ENCODE results near the gene MAML3. TPM values are rescaled to one million over a fixed set of nuclear protein-coding genes. Genes with fewer than 3 reads are reported as not detected.
A peak's percentile ranks its signal among the peaks of the same experiment; 100 is the strongest.

MAML3 gene
- total RNA-seq, 4 donors from 2014 or later, result 2.4 to 50.5 (median 17.8) TPM

DNA sequence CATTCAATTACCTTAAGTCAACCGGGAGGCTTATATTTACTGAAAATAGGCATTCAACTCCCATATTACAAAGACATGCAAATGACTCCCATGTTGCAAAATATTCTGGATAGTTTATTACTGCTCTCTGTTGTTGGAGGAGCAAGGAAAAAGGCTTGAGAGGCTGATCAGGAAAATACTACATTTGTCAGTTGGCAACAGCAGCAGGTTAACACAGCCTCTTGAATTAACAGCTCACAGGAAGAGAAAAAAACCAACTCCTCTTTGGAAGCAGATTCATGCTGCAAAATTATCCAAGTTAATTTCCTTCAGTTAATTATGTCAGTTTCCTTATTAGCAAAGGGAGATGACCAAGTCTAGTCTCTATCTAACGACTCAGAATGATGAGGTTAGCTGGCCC, 238.9 kb downstream of the MAML3 start:
- Histone ChIP-seq H3K27me3 (no peaks in the 10 kb centered on the region), H3K9me3 (no peaks in the 10 kb centered on the region), H3K4me3 (no peak overlapping the region), H3K4me1 (peaks cover 23 to 32% of the 10 kb centered on the region in 2 donors), H3K36me3 (no peaks in the 10 kb centered on the region), H3K27ac (peak overlapping the region; percentile 81 to 96)
- intact Hi-C loops (cut with DNase I; ENCODE audit: low total_unique reads), result no loop called here
- TF ChIP-seq, protein P1, sequence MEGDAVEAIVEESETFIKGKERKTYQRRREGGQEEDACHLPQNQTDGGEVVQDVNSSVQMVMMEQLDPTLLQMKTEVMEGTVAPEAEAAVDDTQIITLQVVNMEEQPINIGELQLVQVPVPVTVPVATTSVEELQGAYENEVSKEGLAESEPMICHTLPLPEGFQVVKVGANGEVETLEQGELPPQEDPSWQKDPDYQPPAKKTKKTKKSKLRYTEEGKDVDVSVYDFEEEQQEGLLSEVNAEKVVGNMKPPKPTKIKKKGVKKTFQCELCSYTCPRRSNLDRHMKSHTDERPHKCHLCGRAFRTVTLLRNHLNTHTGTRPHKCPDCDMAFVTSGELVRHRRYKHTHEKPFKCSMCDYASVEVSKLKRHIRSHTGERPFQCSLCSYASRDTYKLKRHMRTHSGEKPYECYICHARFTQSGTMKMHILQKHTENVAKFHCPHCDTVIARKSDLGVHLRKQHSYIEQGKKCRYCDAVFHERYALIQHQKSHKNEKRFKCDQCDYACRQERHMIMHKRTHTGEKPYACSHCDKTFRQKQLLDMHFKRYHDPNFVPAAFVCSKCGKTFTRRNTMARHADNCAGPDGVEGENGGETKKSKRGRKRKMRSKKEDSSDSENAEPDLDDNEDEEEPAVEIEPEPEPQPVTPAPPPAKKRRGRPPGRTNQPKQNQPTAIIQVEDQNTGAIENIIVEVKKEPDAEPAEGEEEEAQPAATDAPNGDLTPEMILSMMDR (IDR thresholded peaks at IDR 0.05), result no peak
- no peak for TF ChIP-seq POLR2A (IDR thresholded peaks at IDR 0.05)
- DNase-seq, result no peak

DNA sequence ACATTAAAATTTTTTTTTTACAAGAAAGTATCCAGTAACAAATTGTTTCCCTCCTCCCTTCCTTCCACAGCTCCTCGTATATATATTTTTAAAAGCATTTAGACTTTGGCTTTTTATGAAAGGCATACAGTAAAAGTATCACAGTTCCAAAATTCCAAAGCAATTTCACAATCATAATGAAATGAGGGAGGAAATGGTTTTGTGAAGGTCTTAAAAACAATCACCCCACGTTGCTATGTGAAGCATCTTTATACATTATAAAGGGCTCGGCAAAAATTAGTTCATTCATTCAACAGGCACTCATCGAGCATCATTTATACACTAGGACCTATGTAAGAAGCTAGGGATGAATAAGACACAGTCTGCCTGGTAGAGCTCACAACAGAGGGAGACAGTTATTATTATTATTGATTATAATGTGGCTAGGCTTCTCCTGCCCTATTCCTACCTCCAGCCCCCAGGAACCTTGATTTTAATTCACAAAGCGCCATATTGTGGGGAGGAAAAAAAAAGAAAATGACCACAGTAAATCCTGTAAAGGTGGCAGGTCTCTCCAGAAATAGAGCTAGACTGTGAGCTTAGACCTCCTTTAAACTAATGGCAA, 239.9 kb downstream of the MAML3 start:
- intact Hi-C loops (cut with DNase I; ENCODE audit: low total_unique reads), result no loop called here
- no peaks in the 10 kb centered on the region for H3K9me3 ChIP-seq
- no peak for DNase-seq
- no peaks in the 10 kb centered on the region for H3K27me3 ChIP-seq
- H3K4me1 ChIP-seq, result peaks cover 23 to 28% of the 10 kb centered on the region in 2 donors
- peak overlapping the region; percentile 81 to 96 for H3K27ac ChIP-seq
- TF ChIP-seq, protein P1 (IDR thresholded peaks at IDR 0.05), result no peak
- TF ChIP-seq POLR2A (IDR thresholded peaks at IDR 0.05), result no peak
- no peak overlapping the region for H3K4me3 ChIP-seq
- H3K36me3 ChIP-seq, result no peaks in the 10 kb centered on the region

DNA sequence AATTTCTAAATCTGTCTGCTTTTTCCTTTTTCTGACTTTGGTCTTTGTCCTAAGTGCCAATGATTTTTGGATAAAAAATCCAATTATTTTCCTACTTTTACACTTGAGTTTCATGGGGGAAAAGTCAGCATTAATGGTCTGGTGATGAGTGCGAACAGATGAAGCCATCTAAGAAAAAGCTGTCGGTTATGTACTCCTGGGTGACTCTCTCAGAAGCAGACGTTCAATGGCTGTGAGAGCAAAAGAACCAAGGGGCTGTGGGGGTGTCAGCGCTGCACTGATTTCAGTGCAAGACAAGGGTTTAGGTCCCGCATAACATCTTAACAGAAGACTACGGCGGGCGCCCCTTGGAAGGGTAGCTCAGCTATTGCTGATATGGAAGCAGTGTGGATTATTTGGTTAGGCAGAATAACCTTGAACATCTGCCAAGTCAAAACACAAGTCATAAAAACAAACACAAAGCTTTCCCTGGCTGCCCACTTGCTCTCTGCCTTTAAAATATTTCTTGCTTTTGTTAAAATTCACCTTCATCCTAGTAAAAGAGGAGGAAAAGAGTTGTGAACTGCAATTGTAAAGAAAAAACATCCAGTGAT, 240.5 kb downstream of the MAML3 start:
- intact Hi-C loops (cut with DNase I; ENCODE audit: low total_unique reads), result no loop called here
- Histone ChIP-seq H3K27me3 (no peaks in the 10 kb centered on the region), H3K4me3 (no peak overlapping the region), H3K4me1 (peaks cover 18 to 27% of the 10 kb centered on the region in 2 donors), H3K9me3 (no peaks in the 10 kb centered on the region), H3K27ac (peak overlapping the region; percentile 81 to 96), H3K36me3 (no peaks in the 10 kb centered on the region)
- DNase-seq, result no peak
- TF ChIP-seq, protein P1 (IDR thresholded peaks at IDR 0.05), result no peak
- no peak for TF ChIP-seq POLR2A (IDR thresholded peaks at IDR 0.05)

DNA sequence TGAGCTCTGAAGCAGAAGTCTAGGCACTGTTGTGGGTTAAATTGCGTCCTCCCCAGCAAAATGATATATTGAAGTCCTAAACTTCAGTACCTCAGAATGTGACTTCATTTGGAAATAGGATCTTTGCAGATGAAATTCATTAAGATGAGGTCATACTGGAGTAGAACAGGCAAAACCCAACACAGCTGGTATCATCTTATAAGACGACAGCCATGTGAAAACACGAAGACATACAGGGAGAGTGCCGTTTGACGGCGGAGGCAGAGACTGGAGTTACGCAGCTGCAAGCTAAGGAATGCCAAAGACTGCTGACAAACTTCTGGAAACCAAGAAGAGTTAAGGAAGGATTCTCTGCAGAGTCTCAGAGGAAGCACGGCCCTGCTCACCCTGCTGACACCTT, 241.5 kb downstream of the MAML3 start:
- Histone ChIP-seq H3K4me1 (peaks cover 15 to 20% of the 10 kb centered on the region in 2 donors), H3K27me3 (no peaks in the 10 kb centered on the region), H3K27ac (peak overlapping the region; percentile 81 to 96), H3K9me3 (no peaks in the 10 kb centered on the region), H3K4me3 (no peak overlapping the region), H3K36me3 (no peaks in the 10 kb centered on the region)
- TF ChIP-seq, protein P1 (IDR thresholded peaks at IDR 0.05), result no peak
- no peak for TF ChIP-seq POLR2A (IDR thresholded peaks at IDR 0.05)
- no peak for DNase-seq
- intact Hi-C loops (cut with DNase I; ENCODE audit: low total_unique reads), result no loop called here

DNA sequence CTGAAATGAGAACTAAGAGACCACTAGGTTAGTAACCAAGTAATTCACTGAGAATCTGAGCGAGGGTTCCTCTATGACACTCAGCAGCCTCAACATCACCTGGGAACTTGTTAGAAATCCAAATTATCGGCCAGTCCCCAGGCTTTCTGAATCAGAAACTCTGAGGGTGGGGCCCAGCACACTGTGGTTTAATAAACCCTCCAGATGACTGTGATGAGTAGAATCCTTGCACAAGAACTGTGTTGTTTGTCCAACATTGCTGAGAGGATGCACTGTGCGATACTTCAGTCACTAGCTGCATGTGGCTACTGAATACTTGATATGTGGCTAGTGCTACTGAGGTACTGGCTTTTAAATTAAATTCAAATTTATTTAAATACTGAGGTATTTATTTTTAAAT, 243.9 kb downstream of the MAML3 start:
- DNase-seq, result no peak
- H3K36me3 ChIP-seq, result no peaks in the 10 kb centered on the region
- no peaks in the 10 kb centered on the region for H3K9me3 ChIP-seq
- no peak overlapping the region for H3K27ac ChIP-seq
- no peak overlapping the region for H3K4me3 ChIP-seq
- intact Hi-C loops (cut with DNase I; ENCODE audit: low total_unique reads), result no loop called here
- TF ChIP-seq POLR2A (IDR thresholded peaks at IDR 0.05), result no peak
- TF ChIP-seq, protein P1 (IDR thresholded peaks at IDR 0.05), result no peak
- H3K27me3 ChIP-seq, result no peaks in the 10 kb centered on the region
- H3K4me1 ChIP-seq, result peaks cover 15 to 20% of the 10 kb centered on the region in 2 donors

Data from uterus (tissue), 4 donors.